HG03135 (cell line): Measurements from ENCODE around the gene ZNF778.

Source experiments
- ATAC-seq: cut with Tn5 transposase; IDR thresholded peaks from one replicate; pipeline ENCODE4 v1.9.1; 2021; ENCODE audit warnings: mild to moderate bottlenecking, moderate library complexity; ENCODE audit not compliant: unreplicated experiment

The ZNF778 gene

DNA sequence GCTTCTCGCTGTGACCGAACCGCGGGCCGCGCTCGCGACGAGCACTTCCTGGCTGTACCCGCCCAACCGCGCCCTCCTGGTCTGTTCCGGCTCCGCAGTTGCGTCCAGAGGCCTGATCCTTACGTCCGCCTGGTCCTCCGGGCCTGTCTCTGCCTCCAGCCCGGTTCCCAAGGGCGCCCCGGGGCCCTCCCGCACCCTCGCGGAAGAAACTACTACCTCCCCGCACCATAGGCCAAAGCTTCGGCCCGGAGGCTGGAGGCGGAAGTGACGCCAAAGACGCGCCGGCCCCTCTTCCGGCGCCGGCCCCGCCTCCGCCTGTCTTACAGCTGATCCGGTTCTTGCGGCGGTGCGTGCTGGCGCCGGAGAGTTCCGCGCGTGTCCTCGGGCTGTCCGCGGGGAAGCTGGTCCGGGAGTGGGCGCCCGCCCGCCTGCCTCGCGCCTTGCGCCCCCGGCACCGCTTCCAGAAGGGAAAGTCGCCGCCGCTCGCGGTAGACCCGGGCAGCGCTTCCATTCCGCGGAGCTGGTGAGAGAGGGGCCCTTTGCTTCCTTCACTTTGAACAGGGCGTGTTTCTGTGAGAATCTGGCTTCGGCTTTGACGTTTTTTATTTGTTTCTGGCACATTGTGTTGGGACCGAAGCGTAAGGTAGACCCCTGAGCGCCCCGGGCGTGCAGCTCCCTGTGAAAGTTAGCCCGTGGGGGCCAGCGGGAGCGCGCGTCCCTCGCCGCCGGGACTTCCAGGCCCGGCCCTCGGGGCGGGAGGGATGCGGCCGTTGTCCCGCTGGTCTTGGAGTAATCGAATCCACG is at the start of gene ZNF778:
TSS of gene ZNF778 (plus strand) at position 316 of the 804 bp plus-strand sequence. CDS start 3,425 bp downstream, outside the sequence.
- peak; percentile 80 for ATAC-seq

DNA sequence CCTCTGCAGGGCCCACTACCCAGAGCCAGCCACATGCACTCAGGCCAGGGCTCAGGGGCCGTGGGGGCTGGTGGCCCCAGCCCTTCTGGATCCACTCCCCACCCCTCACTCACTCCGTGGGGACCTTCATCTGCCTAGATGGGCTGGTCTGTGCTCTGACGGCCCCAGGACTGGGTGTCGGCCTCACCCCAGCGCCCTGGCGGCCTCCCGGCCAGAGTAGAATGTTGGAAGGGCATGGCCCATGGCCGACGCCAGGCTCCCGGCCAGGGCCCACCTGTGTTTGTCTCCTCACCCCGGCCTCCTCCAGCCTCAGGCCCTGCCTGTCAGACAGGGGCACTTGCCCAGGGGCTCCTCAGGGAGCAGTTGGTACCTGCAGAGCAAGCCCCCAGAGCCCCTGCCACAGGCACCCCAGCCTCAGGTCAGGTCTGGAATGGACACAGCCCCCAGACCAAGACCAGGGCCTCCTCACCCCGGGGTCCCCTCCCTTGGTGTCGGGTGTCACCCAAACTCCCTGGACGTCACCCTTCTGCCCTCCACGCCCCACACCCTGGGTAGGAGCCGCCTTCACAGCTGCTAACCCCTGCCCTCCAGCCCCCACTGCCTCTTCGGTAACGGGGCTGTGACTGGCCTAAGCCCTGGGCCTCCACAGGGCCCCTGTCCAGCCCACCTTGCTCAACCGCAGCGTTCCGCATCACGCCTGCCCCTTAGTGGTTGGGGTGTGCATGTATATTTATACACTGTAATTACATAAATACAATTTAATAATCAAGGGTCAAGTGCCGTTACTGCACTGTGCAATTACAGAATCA is 48.9 kb upstream of the ZNF778 start:
- ATAC-seq = no peak

- no peak for ATAC-seq
These were observed 47.7 kb upstream of the ZNF778 start for GRCh38 chr16:89169778-89170177.

DNA sequence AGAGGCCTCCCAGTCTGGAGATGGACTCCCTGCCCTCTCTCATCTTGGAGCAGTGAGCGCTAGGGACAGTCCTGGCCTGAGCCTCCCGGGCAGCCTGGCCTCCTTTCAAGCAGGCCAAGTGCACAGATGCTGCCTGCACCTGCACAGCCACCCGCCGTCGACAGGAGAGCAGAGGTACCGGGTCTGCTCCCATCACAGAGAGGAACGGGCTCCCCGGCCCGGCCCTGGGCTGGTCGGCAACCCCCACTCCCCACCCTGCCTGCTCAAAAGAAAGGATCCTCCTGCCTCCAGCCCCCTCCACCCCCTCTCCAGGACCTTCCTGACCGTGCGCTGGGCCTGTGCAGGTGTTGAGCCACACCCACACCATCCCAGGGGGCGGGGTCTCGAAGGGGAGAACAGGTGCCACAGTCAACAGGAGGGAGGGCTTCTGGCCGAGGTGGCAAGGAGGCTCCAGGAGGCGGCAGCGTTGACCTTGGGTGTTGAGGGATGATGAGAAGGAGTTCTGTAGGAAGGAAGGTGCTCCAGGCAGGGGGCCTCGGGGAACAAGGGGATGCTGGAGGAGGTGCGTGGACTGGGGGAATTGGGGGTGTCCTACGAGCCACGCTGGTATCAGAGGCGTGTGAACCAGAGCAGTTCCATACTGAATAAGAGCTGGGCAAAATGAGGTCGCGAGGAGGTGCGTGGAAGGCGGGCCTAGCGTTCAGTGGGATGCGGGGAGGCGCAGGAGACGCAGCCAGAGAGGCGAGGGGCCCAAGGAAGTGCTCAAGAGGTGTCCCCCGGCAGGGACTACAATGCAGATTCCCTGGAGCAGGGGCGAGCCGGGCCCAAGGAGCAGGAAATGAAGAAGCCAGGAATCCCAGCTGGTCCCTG is 46.9 kb upstream of the ZNF778 start:
- no peak for ATAC-seq

- ATAC-seq = peak; percentile 74
These were observed 46.0 kb upstream of the ZNF778 start, which contains the start of gene CDH15 for GRCh38 chr16:89171216-89172170. Gene CDH15 (plus strand): TSS chr16:89171748. CDS start chr16:89171832, 84 bp downstream.

DNA sequence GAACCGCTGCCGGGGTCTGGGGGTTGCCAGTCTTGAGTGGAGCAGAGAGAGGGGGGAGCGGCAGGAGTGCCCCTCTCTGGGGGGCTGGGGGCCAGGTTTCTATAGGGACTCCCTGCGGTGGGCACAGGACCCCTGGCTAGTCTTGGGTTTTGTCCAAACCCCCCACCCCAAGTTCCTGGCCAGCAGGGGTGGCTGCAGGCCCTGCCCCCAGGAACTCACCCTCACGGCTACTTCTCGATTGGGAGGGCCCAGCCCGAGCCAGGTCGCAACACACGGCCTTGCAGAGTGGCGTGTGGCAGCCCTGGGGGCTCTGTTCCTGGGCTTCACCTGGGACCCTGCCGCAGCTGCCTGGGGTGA is 45.4 kb upstream of the ZNF778 start:
- no peak for ATAC-seq

DNA sequence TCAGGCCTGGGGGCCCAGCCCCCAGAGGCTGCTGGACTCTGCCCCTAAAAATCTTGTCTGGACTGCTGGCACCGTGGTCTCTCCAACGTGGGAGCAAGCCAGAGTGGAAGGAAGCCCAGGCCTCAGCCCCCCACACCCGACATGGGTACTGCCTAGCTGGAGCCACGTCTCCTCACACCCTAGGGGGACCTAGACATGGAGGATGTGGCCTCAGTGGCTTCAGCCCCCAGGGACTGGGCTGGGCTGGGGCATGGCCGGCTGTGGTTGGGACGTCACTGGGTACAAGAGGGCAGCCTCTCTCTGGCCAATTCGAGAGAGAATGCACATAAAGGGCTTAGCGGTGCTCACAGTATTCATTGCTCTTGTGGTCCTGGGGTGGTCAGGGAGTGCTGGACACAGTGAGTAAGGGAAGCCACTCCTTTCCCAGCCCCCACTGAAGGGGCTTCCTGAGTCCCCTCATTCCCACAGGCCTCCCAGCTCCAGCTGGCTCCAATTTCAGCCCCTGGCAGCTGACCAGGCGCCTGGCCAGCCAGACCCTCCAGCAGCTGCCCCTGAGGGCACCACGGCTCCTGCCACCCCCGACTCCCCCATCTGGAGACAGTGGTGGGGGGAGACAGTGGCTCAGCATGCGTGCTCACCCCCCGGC is 44.9 kb upstream of the ZNF778 start:
- no peak for ATAC-seq

GRCh38 chr16:89173174-89173921 is 44.2 kb upstream of the ZNF778 start:
- no peak for ATAC-seq

DNA sequence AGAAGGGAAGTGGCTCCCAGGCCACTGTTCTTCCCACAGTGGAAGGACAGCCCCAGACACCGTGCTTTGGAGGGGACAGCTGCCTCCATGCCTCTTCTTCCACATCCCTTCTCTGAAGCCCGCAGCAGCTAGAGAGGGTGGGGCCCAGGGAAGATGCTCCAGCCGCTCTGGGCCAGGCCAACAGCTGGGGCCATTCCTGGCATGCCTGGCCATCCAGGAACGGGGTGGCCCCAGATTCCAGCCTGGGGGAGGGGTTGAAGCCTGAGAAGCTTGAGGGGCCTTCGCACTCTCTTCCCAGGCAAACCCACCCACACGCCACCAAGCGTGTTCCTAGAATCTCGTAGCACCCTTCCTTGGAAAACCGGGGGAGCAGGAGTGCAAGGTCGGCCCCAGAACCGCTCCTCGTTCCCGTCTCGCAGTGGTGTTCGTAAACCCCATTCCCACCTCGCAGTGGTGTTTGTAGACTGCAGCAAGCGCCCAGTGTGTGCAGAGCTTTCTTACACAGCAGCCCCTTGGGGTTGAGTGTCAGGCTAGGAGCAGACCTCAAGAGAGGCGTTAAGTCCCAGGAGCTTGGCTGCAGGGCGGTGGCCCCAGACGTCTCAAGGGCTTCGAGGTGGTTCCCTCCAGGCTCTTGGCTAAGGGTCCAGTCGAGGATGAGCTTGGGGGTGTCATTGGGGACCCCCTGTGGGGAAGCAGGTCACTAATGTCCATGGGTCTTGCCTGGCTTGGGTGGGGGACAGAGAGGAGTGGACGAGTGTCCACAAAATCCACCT is 43.3 kb upstream of the ZNF778 start:
- no peak for ATAC-seq

DNA sequence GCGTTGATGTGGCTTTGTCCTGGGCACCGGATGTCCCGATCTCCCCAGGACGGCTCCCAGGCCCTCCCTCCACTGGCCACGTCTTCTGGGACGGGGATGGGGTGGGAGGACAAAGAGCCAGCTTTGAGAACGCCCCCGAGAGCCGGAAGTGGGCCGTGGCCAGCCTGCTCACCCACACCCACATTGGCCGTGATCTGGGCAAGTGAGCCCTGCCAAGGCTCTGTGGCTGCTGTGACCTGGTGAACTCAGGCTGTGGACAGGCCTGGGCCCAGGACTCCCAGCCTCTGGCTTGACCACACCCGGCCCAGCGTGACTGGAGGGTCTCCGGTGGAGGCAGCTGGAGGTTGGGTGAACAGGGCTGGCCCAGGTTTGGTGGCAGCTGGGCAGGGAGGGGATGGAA is 42.6 kb upstream of the ZNF778 start:
- no peak for ATAC-seq

GRCh38 chr16:89175280-89176146 is 42.0 kb upstream of the ZNF778 start:
- ATAC-seq = no peak

DNA sequence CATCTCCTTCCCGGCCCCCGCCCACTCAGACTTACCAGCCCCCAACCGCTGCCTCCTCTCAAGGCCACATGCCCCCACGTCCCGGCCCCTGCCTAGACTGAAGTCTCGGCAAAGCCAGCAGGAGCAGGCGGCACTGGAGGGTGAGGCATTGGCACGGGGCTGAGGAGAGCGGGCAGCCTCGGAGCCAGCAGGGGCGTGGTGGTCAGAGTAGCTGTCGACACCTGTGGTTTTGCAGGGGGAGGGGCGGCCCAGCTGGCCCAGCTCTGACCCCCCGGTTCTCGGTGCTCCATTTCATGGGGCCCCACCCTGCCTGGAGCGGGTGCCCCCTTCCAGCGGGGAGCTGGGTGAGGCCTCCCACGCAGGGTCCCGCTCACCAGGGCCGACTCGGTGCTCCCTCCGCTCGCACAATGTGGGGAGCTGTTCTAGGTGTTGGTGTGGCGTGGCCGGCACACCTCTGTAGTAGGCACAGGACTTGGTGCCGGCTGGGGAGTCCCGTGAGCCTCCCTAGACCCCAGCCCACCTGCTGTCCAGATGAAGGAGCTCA is 41.3 kb upstream of the ZNF778 start:
- ATAC-seq = no peak

GRCh38 chr16:89176717-89177116 is 40.8 kb upstream of the ZNF778 start:
- ATAC-seq = no peak

- ATAC-seq = no peak
These were observed 40.0 kb upstream of the ZNF778 start for GRCh38 chr16:89177501-89177900.

- no peak for ATAC-seq
These were observed 38.9 kb upstream of the ZNF778 start for GRCh38 chr16:89178453-89179147.

GRCh38 chr16:89179148-89179484 is 38.4 kb upstream of the ZNF778 start:
- no peak for ATAC-seq
